DOHH2 (cell line): ENCODE results near the gene CAMK2D.

Experiments used
- CTCF ChIP-seq: fragments of 200-600 bp; sonication (generic); IDR thresholded peaks from one replicate; pipeline ENCODE4 v1.5.1; 2014; ENCODE audit warnings: antibody characterized with exemption, mild to moderate bottlenecking, low read depth, low read length; ENCODE audit not compliant: poor library complexity, severe bottlenecking
- EZH2phosphoT487 ChIP-seq: fragments of 200-600 bp; sonication (generic); IDR thresholded peaks from 2 replicates; pipeline ENCODE4 v1.6.1; 2017; ENCODE audit warnings: borderline replicate concordance, mild to moderate bottlenecking, antibody characterized with exemption, low read length, moderate library complexity, mixed read lengths

- TF ChIP-seq CTCF: no peak
- TF ChIP-seq EZH2phosphoT487: no peak
Observed at GRCh38 chr4:113539408-113539807, 222.1 kb downstream of the CAMK2D start.
